Measurements from ENCODE around the gene FRS2. TPM values are rescaled to one million over a fixed set of nuclear protein-coding genes. Genes with fewer than 3 reads are reported as not detected.

Gene FRS2
- total and polyA plus RNA-seq, 9 of the 15 experiments (the other 6 are each of a cell fraction or from before 2014, with no cell fraction given) = 1.0 to 9.1 (median 6.0) TPM

DNA sequence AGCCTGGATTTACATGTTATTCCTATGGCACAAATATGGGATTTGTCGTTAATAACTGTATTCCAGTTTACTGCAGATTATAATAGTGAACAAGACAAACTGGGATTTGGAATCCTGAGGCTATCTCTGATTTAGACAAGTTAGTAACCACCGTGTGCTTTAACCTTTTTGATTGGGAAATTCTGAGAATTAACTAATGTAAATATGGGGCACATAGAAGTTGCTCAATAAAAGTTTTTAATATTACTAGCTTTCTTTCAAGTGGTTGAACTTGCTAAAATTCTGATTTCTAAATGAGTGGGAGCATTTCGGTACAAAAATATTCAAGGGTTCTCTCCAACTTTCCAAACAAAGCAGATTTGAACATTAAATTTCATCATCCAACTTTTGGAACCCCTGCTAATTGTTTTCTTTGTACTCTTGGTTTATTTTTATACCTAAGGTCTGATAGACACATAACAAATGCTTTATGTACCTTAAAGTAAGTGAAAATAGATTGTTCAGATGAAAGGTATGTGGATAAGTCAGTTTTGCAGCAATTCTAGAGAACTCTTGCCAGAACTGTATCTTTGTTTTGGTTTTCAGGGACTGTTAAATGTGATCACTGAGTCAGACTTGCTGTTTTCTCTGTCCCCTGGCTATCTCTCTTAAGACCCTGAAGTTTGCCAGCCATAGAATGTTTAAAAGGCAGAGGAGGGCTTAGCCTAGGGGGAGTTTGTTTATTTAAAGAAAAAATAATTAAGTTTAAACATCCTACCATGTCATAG is 57.5 kb downstream of the FRS2 start:
- intact Hi-C loops (cut with micrococcal nuclease) = no loop called here
- Histone ChIP-seq H3K9me1 (ENCODE audit: control insufficient read depth, insufficient read depth, low read length) (no peaks in the 10 kb centered on the region), H3K36me3 (ENCODE audit: control insufficient read depth, insufficient read depth, low read length) (peaks cover 3% of the 10 kb centered on the region; the same call in 1 of the 3 replicates), H3K4me2 (ENCODE audit: insufficient read depth, low read length) (no peak overlapping the region), H3K4me1 (replicated peaks in 1 of 2; ENCODE audit: control insufficient read depth in 2 of 2, insufficient read depth in 2 of 2, low read length in 2 of 2) (peaks cover 0 to 8% of the 10 kb centered on the region in 2 experiments; a peak in 1 of 5 replicates), H3K9me3 (replicated peaks; ENCODE audit: control insufficient read depth, insufficient read depth, low read depth, low read length) (no peaks in the 10 kb centered on the region), H3K4me3 (no peak overlapping the region), H2AFZ (ENCODE audit: low read depth, low read length) (no peak overlapping the region), H3K9ac (ENCODE audit: insufficient read depth in 1 of 2, low read depth in 2 of 2, low read length in 2 of 2) (no peak overlapping the region), H3K27me3 (ENCODE audit: control insufficient read depth in 2 of 2, insufficient read depth in 2 of 2, low read length in 2 of 2) (no peaks in the 10 kb centered on the region), H4K20me1 (replicated peaks; ENCODE audit: control insufficient read depth, insufficient read depth, low read length) (no peaks in the 10 kb centered on the region), H3K79me2 (ENCODE audit: control insufficient read depth, insufficient read depth, low read length) (peaks cover 32% of the 10 kb centered on the region), H3K27ac (ENCODE audit: extremely low read depth, low read depth, low read length) (no peak overlapping the region)
- FAIRE-seq (no peak), ATAC-seq (no peak), DNase-seq (ENCODE audit: extremely low read depth in 1 of 4, low spot score in 3 of 4) (no peak)
- ChIA-PET CTCF (ENCODE audit: low intra/inter-chr PET ratio) (no interaction called here), POLR2A (interaction anchor here (0.6 kb wide), 1 partner anchor 943 kb away, joined by 3 read pairs; no protein-coding TSS in a partner anchor)
- in situ Hi-C loops (cut with MboI) = no loop called here
- BruUV-seq (replicated peaks) = no TSS peak
- WGBS (ENCODE audit: insufficient coverage, low coverage, missing lambda C conversion rate) = 53% methylated on average over 3 of the region's 3 CpGs
- TF ChIP-seq ARID2 (IDR thresholded peaks at IDR 0.05) (no peak), ELF1 (tag; IDR thresholded peaks at IDR 0.05) (no peak), GATA2 (CRISPR knock-in tag; IDR thresholded peaks at IDR 0.05) (no peak), E2F3 (CRISPR knock-in tag; IDR thresholded peaks at IDR 0.05) (no peak), RCOR1 (IDR thresholded peaks at IDR 0.05; ENCODE audit: borderline replicate concordance in 1 of 2, low read depth in 2 of 2, low read length in 2 of 2) (no peak), ZNF398 (CRISPR knock-in tag; IDR thresholded peaks at IDR 0.05) (no peak), MCM5 (IDR thresholded peaks at IDR 0.05; ENCODE audit: low read depth) (no peak), EZH2 (IDR thresholded peaks at IDR 0.05; ENCODE audit: borderline replicate concordance, low read depth, low read length) (no peak), ZNF274 (IDR thresholded peaks at IDR 0.05; ENCODE audit: borderline replicate concordance, low read depth, low read length) (no peak), MEF2A (IDR thresholded peaks at IDR 0.05; ENCODE audit: control insufficient read depth, low read depth, low read length) (no peak), ARID1B (IDR thresholded peaks at IDR 0.05) (no peak), ELF4 (CRISPR knock-in tag; IDR thresholded peaks at IDR 0.05) (no peak), ZNF589 (CRISPR knock-in tag; IDR thresholded peaks at IDR 0.05; ENCODE audit: low read depth) (no peak), SRF (CRISPR knock-in tag; IDR thresholded peaks at IDR 0.05) (no peak)
- TF ChIP-seq, protein P1, sequence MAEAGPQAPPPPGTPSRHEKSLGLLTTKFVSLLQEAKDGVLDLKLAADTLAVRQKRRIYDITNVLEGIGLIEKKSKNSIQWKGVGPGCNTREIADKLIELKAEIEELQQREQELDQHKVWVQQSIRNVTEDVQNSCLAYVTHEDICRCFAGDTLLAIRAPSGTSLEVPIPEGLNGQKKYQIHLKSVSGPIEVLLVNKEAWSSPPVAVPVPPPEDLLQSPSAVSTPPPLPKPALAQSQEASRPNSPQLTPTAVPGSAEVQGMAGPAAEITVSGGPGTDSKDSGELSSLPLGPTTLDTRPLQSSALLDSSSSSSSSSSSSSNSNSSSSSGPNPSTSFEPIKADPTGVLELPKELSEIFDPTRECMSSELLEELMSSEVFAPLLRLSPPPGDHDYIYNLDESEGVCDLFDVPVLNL (CRISPR knock-in tag; IDR thresholded peaks at IDR 0.05; ENCODE audit: low read depth) = no peak
- TF ChIP-seq, protein P2, sequence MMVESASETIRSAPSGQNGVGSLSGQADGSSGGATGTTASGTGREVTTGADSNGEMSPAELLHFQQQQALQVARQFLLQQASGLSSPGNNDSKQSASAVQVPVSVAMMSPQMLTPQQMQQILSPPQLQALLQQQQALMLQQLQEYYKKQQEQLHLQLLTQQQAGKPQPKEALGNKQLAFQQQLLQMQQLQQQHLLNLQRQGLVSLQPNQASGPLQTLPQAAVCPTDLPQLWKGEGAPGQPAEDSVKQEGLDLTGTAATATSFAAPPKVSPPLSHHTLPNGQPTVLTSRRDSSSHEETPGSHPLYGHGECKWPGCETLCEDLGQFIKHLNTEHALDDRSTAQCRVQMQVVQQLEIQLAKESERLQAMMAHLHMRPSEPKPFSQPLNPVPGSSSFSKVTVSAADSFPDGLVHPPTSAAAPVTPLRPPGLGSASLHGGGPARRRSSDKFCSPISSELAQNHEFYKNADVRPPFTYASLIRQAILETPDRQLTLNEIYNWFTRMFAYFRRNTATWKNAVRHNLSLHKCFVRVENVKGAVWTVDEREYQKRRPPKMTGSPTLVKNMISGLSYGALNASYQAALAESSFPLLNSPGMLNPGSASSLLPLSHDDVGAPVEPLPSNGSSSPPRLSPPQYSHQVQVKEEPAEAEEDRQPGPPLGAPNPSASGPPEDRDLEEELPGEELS (CRISPR knock-in tag; IDR thresholded peaks at IDR 0.05; ENCODE audit: borderline replicate concordance) = no peak

Measured in K562 (cell line).